Tibial nerve (tissue), 3 donors: ENCODE results near the gene USF1.

ENCODE experiments used
- CTCF ChIP-seq, 5 experiments: fragments of 200-600 bp in 3 of 5; fragments of 450-650 bp in 2 of 5; sonication (generic) in 3 of 5; IDR thresholded peaks; one replicate each; pipeline ENCODE4 v1.5.1; 2016 to 2019; ENCODE audit warnings: antibody characterized with exemption in 5 of 5, mild to moderate bottlenecking in 3 of 5, moderate library complexity in 2 of 5
- POLR2A ChIP-seq, 2 donors: fragments of 450-650 bp; IDR thresholded peaks; one replicate each; pipeline ENCODE4 v1.6.1; 2017; ENCODE audit warnings: antibody characterized with exemption in 2 of 2, mild to moderate bottlenecking in 2 of 2, moderate library complexity in 2 of 2

DNA sequence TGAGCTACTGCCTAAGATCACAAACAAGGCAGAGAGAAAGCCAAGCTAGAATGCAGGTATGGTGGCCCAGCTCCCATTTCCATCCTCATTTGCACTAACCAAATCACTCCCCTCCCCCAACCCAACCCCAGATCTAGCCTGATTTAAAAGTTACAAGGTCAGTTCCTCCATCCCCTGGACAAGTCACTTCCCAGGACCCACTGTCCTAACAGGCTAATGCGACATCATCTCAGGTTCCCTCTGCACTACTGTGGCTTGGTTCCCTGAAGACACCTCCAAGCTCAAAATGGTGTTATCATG lies 27.2 kb downstream of the USF1 start:
- TF ChIP-seq CTCF (IDR thresholded peaks at IDR 0.05) (no peak), POLR2A (IDR thresholded peaks at IDR 0.05) (no peak)
